C4-2B (cell line): ENCODE data around the gene SIGLEC7.

Experiments used
- ZFX ChIP-seq: fragments of 450-650 bp; IDR thresholded peaks from 2 replicates; pipeline ENCODE4 v1.6.1; 2017
- TF ChIP-seq, protein P1 (sequence below): fragments of 450-650 bp; conservative IDR thresholded peaks from 2 replicates; pipeline ENCODE4 v1.5.1; 2017; ENCODE audit warnings: mild to moderate bottlenecking

DNA sequence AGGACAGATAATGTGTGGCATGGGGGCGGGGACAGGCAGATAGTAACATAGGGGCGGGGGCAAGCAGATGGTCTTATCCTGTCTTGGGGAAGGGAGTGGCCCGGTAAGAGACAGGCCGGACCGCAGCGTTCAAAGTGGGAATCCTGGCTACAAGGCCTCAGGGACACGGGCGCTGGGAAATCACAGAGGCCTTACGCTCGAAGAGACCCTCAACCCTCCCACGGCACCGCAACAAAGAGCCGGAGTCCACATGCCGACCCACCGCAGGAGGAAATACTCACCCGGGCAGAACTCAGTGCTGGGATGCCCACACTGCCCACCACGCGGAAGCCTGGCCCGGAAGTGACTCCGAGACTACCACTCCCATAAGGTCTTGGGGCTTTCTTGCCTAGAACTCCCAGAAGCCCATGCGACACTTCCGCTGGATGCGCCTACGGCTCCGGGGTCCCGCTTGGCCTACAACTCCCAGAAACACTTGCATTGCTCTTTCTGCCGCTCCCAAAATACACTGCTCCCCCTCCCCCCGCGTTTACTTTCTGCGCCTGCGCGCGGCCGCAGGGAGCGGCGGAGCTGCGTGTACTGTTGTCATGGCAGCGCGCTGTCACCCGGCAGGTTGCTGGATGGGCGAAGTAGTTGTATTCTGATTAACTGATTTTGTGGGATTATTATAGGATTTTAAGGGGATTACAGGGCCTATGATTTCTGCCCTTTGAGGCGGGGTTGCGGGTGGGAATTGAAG lies 33.9 kb upstream of the SIGLEC7 start, which contains the start of gene CTU1:
- TF ChIP-seq, protein P1, sequence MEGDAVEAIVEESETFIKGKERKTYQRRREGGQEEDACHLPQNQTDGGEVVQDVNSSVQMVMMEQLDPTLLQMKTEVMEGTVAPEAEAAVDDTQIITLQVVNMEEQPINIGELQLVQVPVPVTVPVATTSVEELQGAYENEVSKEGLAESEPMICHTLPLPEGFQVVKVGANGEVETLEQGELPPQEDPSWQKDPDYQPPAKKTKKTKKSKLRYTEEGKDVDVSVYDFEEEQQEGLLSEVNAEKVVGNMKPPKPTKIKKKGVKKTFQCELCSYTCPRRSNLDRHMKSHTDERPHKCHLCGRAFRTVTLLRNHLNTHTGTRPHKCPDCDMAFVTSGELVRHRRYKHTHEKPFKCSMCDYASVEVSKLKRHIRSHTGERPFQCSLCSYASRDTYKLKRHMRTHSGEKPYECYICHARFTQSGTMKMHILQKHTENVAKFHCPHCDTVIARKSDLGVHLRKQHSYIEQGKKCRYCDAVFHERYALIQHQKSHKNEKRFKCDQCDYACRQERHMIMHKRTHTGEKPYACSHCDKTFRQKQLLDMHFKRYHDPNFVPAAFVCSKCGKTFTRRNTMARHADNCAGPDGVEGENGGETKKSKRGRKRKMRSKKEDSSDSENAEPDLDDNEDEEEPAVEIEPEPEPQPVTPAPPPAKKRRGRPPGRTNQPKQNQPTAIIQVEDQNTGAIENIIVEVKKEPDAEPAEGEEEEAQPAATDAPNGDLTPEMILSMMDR: no peak
- peak; percentile 94 for TF ChIP-seq ZFX
